Posterior vena cava (tissue), 2 donors: Measurements from ENCODE around the gene RASGRP4. TPM values are rescaled to one million over a fixed set of nuclear protein-coding genes. Genes with fewer than 3 reads are reported as not detected.

Source experiments
- DNase-seq: peaks from one replicate; pipeline ENCODE4 v3.0.0-alpha.2; 2020; ENCODE audit warnings: low spot score
- intact Hi-C, 2 donors: fragments of 100-400 bp; cut with DNase I; formaldehyde crosslinking; loops; one replicate each; pipeline versions ENCODE4 v1.14.1 to v1.14.2; 2022 to 2023
- total RNA-seq, 2 donors: library from RNA; stranded (reverse); fragmentation: NEBNext Ultra II Directional; extraction: Animal tissue kit (Norgen Biotek cat#: 25700); gene quantifications; one replicate each; pipeline ENCODE4 v1.2.1, GENCODE V29; 2021
- donor health status: DM: yes; HTN: yes; CAD: no.
- donor health status: DM: yes; HTN: yes; CAD: no.

Gene RASGRP4
- total RNA-seq, 2 donors from 2014 or later, result 3.9 to 6.6 TPM

GRCh38 chr19:38399081-38399480 is 26.9 kb downstream of the RASGRP4 start:
- intact Hi-C loops, result no loop called here

DNA sequence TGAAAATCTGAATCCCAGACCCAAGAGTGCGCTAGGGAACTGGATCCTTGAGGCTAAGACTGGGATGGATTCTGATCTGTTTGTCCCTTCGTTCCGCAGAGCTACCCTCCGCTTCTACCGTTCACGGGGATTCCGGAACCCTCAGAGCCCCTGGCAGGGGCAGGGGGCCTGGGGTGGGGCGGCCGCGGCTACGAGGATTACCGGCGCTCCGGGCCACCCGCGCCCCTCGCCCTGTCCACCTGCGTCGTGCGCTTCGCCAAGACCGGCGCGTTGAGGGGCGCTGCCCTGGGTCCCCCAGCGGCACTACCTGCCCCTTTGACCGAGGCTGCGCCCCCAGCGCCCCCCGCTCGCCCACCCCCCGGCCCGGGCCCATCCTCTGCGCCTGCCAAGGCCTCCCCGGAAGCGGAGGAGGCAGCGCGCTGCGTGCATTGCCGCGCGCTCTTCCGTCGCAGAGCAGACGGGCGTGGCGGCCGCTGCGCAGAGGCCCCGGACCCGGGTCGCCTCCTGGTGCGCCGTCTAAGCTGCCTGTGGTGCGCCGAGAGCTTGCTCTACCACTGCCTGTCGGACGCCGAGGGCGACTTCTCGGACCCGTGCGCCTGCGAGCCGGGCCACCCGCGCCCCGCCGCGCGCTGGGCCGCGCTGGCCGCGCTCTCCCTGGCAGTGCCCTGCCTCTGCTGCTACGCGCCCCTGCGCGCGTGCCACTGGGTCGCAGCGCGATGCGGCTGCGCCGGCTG is 30.5 kb downstream of the RASGRP4 start:
- intact Hi-C loops, result no loop called here

More at GRCh38 chr19:38399081-38399480, 26.9 kb downstream of the RASGRP4 start:
- no peak for DNase-seq

GRCh38 chr19:38394488-38394887 is 31.5 kb downstream of the RASGRP4 start:
- no peak for DNase-seq
- intact Hi-C loops, result no loop called here

More for the DNA sequence above, 30.5 kb downstream of the RASGRP4 start:
- DNase-seq, result no peak

- intact Hi-C loops, result no loop called here
- DNase-seq, result no peak
Measured at GRCh38 chr19:38392707-38393308, 33.2 kb downstream of the RASGRP4 start.

GRCh38 chr19:38391911-38392464 is 34.0 kb downstream of the RASGRP4 start:
- no peak for DNase-seq
- intact Hi-C loops, result no loop called here

DNA sequence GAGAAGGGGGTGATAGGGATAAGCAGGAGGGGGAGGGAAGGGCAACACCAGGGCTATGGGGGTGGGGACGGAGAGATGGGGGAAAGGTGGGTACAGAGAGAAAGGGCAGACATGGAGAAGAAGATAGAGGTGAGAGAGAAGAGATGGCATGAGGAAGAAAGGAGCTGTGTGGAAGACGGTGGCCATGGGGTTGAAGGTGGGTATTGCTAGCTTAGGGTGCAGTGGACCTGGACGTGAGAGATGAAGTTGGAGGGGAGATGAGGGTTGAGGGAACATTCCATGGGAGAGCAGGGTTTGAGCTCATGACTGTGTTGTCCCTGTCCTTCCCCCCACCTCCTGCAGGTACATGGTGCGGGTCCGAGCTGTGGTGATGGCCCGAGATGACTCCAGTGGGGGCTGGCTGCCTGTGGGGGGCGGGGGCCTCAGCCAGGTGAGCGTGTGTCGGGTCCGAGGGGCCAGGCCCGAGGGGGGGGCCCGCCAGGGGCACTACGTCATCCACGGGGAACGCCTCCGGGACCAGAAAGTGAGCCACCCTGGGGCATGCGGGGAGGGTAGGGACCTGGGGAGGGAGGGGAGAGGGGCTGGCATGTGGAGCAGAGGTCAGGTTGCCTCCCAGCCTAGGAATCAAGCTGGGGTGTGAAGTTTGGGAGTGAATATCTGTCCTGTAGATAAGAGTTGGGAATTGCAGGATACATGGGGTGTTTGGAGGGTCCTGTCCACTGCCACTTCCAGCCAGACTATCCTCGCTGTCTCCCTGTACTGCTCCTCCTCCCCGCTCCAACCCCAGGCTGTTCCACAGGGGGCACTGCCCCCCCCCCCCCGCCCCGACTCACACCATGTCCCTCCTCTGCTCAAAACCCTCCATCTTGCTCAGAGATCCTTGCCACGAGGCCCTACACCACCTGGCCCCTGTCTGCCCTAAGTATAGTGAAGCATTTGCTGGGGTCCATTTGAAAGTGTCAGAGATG is 35.8 kb downstream of the RASGRP4 start:
- intact Hi-C loops, result no loop called here
- no peak for DNase-seq

DNA sequence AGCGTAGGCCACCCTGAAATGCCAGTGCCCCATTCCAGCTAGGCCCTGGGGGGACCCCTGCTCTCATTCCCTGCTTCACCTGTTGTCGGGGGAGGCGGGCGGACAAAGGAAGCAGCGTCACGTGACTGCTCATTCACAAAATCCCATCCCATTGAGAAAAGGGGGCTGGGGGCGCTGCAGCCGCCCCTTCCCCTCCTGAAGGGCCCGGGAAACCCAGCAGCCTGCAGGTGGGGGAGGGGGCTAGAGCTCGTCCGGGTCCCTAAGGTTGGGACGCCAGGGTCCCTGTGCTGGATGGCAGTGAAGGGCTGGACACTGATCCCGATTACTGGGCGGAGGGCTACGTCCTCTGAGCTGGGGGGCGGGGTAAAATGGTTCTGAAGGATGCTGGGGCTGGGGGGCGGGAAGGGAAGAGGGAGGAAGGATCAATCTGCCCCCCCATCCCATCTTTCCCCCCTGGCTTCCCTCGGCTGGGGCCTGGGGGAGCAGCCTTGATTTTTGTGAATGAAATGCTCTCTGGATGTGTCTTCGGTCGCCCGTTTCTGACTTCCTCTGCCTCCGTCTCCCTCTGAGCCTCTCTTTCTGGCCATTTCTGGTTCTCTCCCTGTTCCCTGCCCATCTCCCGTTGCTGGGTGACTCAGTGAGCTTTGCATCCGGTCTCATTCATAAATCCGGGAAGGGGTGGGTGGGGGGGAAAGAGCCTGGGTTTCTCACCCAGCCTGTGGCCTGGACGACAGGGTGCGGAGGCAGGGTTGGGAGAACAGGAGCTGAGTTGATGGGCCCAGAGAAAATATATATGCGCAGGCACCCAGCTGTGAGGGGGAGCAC is 36.7 kb downstream of the RASGRP4 start:
- intact Hi-C loops, result no loop called here
- no peak for DNase-seq

DNA sequence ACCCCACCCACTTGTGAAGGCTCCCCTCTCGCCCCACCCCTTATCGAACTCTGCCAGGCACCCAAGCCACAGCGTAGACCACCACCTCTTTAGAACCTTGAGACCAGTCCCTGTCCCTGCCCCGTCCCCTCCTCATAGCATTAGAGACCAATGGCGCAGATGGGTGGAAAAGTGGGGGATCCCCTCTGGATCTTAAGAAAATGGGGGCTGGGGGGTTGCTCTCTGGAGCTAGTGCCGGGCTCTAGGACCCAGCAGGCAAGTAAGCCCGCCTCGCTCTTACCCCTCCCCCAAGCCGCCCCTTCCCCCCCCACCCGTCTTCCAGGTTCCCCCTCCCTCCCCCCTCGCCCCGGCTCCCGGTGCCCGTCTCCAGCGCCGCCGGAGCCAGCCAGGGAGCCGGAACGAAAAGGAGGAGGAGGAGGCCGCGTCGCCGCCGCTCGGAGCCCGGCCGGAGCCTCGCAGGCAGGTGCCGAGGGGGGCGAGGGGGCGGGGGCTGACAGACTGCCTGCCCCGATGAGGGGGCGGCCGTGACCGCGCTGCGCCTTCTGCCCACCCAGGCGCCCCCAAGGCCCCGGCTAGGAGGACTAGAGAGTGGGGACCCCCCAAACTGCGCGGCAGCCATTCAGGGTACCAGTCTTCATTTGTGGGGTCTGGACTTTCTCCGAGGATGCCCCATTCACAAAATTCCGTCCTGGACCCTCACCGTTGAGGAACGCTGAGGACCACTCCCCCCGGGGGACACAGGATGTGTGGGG is 37.5 kb downstream of the RASGRP4 start, which contains the start of gene SPRED3:
Gene SPRED3, plus strand, starts transcription at position 349 of the 752 bp plus-strand sequence. CDS start 1,606 bp downstream, outside the sequence.
- intact Hi-C loops, result no loop called here
- no peak for DNase-seq

DNA sequence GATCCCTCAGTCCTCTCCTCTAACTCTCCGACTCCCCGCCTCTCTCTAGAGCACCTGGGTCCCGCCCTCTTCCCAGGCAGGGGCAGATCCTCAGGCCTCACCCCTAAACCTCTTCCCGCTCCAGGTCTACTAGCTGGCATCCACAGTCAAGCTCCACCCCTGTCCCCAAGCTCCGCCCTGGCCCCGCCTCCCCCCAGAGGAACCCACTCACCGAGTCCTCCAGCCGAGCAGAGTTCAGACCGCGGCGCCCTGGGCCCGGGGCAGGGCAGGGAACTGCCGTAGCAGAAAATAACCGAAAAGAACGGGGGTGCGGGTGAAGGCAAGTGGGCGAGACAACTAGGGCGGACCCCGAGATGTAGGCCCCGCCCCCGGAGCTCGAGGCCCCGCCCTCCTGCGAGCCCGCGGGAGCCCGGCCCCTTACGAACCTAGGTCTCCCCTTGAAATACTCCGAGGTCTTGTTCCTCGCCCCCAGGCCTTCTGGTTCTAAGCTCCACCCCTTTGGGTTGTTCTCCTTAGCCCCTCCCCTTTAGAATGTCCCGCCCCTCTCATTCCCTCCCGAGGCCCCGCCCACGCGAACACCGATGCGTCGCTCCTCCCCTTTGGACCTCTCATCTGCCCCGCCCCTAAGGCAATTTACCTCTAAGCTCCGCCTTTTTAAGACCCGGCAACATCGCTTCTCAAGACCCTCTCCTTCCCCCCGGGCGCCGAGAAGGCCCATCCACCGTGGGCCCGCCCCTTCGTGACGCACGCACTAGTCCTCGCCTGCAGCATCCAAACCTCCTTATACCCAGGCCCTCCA is 38.3 kb downstream of the RASGRP4 start, which contains the start of gene GGN:
Gene GGN, minus strand, starts transcription at position 485 of the 799 bp plus-strand sequence. CDS start 773 bp downstream, outside the sequence.
- intact Hi-C loops, result no loop called here
- peak; percentile 93 for DNase-seq

DNA sequence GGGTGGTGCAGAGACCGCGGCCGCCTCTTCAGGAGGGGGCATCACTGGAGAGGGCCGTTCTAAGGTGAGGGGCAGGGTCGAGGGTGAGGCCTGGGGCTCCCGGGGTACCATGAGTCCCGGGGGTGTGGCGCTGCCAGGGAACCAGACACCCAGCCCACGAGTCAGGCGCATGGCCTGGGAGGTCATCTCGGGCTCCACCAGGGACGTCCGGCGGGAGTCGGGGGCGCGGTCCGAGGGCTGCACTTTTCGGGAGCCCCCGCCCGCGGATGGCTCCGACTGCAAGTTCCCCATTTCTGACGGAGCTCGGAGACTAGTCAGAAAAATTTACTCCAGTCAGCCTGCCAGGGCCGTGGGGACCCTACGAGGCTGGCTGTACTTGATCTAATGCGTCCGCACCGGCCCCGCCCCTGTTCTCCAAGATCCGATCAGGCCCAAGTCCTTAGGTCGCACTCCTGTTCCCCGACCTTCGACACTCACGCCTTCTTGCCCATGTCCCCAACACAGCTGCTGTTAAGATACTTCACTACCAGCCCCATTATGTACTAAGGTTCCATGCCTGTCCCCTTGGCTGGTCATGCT is 39.0 kb downstream of the RASGRP4 start:
- DNase-seq, result no peak
- intact Hi-C loops, result no loop called here

DNA sequence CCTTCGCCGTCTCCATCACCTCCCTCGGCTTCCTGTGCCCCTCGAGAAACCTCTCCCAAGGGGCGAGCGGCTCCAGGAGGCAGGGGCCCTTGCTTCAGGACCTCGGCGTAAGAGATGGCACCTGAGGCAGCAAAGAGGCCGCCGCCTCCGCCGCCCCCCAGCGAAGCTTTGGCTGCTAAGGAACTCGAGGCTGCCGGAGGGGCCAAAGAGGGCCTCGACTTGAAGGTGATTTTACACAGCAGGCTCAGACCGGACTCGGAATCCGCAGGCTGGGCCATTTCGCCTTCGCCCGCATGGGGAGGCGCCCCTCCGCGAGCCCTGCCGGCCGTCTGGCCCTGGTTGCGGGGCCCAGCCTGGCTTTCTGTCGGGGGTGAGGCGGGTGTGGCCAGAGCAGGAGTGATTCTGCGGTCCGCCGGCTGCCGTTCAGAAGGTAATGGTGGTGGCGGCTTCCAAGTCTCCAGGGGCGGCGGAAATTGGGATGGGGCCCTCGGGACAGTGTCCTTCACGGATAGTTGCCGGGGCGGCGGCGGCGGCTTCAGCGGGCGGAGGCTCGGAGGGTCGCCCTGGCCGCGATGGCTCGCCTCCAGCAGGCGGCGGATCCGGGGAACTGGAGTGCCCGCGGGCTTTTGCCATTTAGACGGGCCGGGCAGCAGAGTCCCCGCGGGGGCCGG is 39.6 kb downstream of the RASGRP4 start:
- intact Hi-C loops, result no loop called here
- no peak for DNase-seq

DNA sequence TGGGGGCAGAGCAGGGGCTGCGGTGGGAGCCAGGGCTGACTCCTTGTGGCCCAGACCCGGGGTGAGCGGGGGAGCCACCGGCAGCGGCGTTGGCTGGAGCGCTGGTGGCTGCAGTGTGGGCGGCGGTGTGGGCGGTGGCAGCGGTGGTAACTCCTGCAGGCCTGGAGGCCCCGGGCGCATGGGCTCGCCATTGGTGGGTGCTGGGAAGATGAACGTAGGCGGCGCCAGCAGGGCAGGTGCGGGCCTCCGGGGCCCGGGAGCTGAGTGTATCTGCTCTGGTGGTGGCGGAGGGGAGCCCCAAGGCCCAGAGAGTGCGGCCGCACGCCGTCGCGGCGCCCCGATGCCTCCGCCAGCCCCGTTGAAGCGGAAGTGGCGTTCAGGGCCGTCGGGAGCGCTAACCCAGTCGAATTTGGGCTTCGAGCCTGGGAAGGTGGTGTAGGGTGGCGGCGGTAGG is 40.2 kb downstream of the RASGRP4 start:
- DNase-seq, result no peak
- intact Hi-C loops, result loop anchor here in 1 of 2 donors (2.0 kb wide), 1 partner anchor 1001 kb away; no protein-coding TSS in a partner anchor

DNA sequence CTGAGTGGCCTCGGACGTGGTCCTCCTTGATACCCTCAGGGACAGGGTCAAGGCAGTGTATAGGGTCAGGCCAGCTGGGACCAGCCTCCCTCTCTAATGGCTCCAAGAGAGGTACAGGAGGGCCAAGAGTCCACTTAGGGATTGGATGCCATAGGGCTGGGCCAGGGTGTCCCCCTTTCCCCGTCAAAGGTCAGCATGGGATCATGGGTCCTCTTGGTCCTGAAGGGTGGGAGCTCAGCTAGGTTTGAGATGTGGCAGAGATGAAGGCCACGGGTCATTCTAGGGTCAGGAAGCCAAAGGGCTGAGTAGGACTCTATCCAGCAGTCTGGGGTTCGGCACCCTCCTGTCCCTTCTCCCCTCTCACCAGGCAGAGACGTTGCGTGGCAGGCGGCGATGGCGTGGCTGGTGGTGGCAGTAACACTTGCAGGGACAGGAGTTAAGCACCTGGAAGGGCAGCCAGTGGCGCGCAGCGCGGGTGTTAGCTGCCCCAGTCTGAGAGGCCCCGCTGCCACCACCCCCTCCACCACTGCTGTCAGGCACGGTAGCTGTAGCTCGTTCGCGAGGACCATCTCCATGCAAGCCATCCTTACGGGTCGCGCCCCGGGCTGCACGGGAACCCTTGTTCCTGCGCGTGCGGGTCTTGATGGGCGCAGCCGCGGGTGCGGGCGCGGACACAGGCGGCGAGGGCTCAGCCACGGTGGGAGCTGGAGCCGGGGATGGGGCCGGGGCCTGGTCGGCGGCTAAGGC is 40.8 kb downstream of the RASGRP4 start:
- intact Hi-C loops, result loop anchor here in 1 of 2 donors (2.0 kb wide), 1 partner anchor 1002 kb away; no protein-coding TSS in a partner anchor
- no peak for DNase-seq

GRCh38 chr19:38384209-38385027 is 41.6 kb downstream of the RASGRP4 start:
- no peak for DNase-seq
- intact Hi-C loops, result loop anchor here in 1 of 2 donors (2.0 kb wide), 1 partner anchor 1002 kb away; no protein-coding TSS in a partner anchor
